GM21360 (cell line): ENCODE measurements around the gene EVX1.

Experiments
- ATAC-seq: cut with Tn5 transposase; IDR thresholded peaks from one replicate; pipeline ENCODE4 v1.9.1; 2021; ENCODE audit warnings: mild to moderate bottlenecking, moderate library complexity; ENCODE audit not compliant: unreplicated experiment

The EVX1 gene

DNA sequence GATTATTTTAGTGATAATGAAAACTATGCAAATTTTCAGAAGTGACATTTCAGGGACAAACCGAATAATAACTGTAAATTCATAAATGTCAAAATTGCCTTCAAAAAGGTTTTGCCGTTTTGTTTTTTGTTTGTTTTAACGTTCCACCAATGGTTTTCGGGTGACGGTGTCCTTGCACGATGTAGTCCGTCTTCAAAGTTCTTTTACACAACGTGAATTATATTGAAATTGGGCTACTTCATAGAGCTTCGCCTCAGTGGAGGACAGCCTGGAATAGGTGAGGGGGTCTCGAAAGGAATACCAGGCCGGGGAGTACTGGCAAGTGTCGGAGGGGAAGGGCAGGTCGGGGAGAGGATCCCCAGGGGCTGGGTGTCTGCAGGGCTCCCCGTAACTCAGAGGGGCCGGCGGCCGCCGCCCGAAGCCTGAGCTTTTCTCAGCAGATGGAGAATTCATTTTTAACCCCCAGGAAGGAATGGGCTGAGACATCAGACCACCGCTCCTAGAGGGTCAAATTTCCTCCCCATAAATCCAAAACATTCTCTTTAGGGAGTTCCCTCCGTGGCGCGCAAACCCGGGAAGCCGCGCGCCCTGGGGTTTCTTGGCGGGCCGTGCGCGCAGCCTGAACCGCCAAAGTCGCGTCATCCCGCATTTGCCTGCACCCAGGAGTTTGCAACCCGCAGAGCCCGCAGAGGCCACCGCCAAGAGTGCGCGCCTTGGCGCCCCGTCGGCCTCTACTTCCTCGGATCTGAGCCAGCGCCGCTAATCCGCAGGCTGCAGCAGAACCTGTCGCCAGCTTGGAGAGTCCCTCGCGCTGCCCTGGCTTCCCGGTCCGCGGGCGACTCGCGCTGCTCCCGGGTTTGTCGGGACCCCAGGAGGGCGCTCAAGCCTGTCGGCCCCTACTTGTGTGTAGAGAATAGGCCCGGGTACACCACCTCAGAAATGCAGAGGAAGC is 17.3 kb upstream of the EVX1 start:
- ATAC-seq, result no peak

DNA sequence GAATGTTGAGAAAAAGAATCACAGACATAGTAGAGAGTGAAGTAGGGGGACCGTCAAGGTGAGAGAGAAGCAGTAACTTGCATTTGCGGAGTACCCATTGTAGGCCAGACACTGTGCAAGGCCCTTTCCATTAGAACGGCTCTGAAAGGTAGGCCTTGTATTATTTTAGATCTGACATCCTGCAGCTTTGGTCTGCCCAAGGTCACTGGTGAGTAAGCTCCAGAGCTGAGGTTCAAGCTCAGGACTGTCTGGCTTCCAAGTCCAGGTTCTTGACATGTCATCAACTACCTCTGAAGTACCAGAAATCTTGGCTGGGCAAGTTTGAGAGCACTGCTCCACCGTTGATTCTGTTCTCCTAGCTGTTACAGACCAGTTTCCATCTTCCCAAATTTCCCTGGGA is 13.2 kb upstream of the EVX1 start:
- no peak for ATAC-seq

- ATAC-seq, result no peak
These were observed 7.0 kb upstream of the EVX1 start for GRCh38 chr7:27235387-27236311.

DNA sequence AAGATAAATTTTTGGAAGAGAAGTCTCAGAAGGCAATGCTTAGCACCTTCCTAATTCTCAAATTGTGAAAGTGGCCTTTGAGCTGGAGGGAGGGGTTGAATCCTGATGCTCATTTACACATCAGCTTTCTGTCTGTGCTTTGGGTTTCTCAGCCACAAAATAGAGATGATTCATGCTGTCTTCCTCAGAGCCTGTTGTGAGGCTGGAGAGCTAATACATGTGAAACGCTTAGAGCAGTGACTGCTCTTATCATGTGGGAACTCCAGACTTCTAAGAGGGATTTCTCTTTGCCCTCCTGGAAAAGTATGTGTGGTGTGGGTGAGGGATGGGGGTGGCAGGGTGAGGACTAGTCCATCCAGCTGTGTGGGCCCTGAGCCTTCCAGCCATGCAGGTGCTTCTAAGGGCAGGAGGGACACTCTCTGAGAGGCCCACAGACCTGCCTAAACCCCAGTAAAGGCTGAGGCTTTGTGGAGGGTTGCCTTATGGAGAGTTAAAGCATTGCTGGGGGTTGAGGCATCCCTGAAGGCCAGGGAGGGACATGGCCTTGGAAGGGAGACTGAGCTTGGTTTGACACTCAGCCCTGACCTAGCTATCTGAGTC is 4.8 kb upstream of the EVX1 start:
- ATAC-seq, result no peak

- ATAC-seq, result no peak
These were observed 3.6 kb upstream of the EVX1 start for GRCh38 chr7:27238979-27239386.

DNA sequence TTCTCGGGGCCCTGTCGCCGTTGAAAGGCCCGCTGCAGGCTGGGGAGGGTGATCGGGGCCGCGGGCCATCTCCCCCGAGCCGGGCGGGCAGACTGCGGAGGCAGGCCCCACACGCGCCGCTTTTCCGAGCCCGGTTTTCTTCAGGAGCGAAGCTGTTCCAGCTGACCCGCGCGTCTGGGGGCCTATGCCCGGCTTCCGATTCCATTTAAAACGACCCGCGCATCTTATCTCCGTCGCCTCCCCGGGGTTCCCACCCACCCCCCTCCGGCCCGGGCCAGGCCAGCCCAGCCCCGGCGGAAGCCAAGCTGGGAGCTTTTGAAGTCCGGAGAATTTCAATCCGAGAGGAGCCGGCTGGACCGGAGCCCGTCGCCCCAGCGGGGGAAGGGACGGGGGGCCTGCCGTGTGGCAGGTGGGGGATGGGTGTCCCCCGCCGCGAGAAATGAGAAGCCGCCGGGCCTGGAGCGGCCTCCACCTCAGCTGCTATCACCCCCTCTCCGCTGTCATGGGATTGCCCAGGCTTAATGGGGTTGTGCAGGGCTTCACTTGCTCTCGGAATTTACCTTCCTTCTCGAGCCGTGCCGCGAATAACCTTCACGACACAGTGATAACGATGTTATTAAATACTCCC is 3.1 kb upstream of the EVX1 start:
- no peak for ATAC-seq

GRCh38 chr7:27240015-27240731 is 2.4 kb upstream of the EVX1 start:
- ATAC-seq, result no peak

DNA sequence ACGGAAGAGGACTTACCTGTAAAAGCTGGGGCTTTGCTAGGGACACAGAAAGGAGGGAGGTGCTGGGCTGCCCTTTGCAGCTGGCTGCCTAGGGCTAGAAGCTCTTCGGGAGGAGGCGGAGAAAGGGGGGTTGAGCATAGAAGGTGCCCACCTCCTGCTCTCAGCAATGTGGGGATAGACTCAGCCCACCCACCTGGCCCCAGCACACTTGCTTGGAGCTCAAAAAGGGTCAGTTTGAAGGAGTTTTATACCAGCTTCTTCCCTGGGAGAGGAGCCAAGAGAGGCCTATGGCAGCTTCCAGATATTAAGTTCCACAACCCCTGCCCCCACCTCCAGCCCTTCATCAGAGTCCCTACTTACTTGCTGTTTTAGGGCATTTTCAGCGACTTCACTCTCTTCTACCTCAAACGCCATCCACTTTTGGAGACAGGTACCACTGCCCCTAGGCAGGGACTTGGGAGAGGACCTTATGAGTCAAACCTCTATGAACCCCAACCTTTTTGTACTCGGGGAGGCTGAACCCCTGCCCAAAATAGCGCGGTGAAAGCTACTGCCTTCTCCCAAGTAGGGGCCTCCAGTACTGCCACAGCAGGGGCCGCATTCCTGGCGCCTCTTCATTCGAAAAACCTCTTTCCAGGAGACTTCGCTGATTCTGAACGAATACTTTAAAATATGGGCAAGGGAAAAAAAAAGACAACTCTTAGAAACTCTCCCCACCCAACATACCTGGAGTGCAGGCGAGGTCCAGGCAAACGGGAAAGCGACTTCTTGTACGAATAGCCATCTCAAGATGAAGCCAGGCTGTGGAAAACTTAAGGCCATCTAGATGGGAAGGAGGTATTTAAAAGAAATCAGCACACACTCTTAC is 1.2 kb upstream of the EVX1 start:
- no peak for ATAC-seq

DNA sequence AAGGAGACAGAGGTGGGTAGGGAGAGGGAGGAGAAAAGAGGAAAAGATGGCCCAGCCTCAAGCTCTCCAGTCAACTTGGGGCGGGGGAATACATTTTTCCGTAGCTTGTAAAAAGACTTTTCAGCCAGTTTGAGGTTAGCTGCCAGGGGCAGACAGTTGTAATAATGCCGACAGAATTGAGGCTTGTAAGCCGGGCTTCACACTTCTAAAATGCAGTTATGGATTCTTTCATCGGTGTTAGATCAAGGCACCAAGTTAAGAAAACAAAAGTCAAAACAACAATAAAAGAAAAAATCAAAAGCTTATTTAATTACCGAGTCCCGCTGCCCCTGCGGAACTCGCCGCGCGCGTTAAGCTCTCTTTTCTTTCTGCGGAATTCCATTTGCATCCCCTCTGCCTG is 448 bp upstream of the EVX1 start:
- no peak for ATAC-seq

GRCh38 chr7:27243340-27244163 is 950 bp downstream of the EVX1 start:
- ATAC-seq, result no peak

GRCh38 chr7:27244488-27245123 is 2.0 kb downstream of the EVX1 start:
- no peak for ATAC-seq

- ATAC-seq, result no peak
These were observed 2.7 kb downstream of the EVX1 start for GRCh38 chr7:27245124-27245797.

GRCh38 chr7:27245798-27246691 is 3.4 kb downstream of the EVX1 start:
- no peak for ATAC-seq

GRCh38 chr7:27247000-27247399 is 4.4 kb downstream of the EVX1 start:
- ATAC-seq, result no peak

- no peak for ATAC-seq
These were observed 5.1 kb downstream of the EVX1 start for GRCh38 chr7:27247452-27248426.
